KMS-11 (cell line): ENCODE measurements around the gene ERVV-1.
"Not testable (repeated sequence)": the region's sequence is repeated elsewhere in the genome, so short reads cannot be mapped to it uniquely, and the experiment has no call there.

Source experiments
- H2AFZ ChIP-seq: fragments of 200-600 bp; sonication (generic); 2 replicates; pipeline ENCODE4 v1.6.1; 2016; ENCODE audit warnings: antibody characterized with exemption, mixed run types, low read depth
- H3K27ac ChIP-seq: fragments of 200-600 bp; sonication (generic); 2 replicates; pipeline ENCODE4 v1.6.1; 2016; ENCODE audit warnings: mild to moderate bottlenecking, mixed run types
- H3K27me3 ChIP-seq: fragments of 200-600 bp; sonication (generic); 2 replicates; pipeline ENCODE4 v1.6.1; 2017; ENCODE audit warnings: mild to moderate bottlenecking, low read depth, mixed run types, moderate library complexity; ENCODE audit not compliant: insufficient read depth
- H3K36me3 ChIP-seq: fragments of 200-600 bp; sonication (generic); 2 replicates; pipeline ENCODE4 v1.6.1; 2017; ENCODE audit warnings: mild to moderate bottlenecking, mixed run types; ENCODE audit not compliant: insufficient read depth
- H3K4me1 ChIP-seq: fragments of 200-600 bp; sonication (generic); 2 replicates; pipeline ENCODE4 v1.6.1; 2016; ENCODE audit warnings: mild to moderate bottlenecking, low read depth, mixed run types; ENCODE audit not compliant: poor library complexity, severe bottlenecking
- H3K4me2 ChIP-seq: fragments of 200-600 bp; sonication (generic); 2 replicates; pipeline ENCODE4 v1.7.0; 2016; ENCODE audit warnings: mild to moderate bottlenecking, mixed run types
- H3K4me3 ChIP-seq: fragments of 200-600 bp; sonication (generic); IDR thresholded peaks from 2 replicates; pipeline ENCODE4 v1.6.1; 2017; ENCODE audit warnings: low read depth, low read length, mixed read lengths; ENCODE audit not compliant: insufficient read depth
- H3K79me2 ChIP-seq: fragments of 200-600 bp; sonication (generic); 2 replicates; pipeline ENCODE4 v1.6.1; 2016; ENCODE audit warnings: low read depth, mixed run types; ENCODE audit not compliant: insufficient read depth
- H3K9ac ChIP-seq: fragments of 200-600 bp; sonication (generic); 2 replicates; pipeline ENCODE4 v1.6.1; 2016; ENCODE audit warnings: mild to moderate bottlenecking, mixed run types
- H4K20me1 ChIP-seq: fragments of 200-600 bp; sonication (generic); 2 replicates; pipeline ENCODE4 v1.6.1; 2016; ENCODE audit warnings: mild to moderate bottlenecking, mixed run types; ENCODE audit not compliant: insufficient read depth
- TF ChIP-seq, protein P1 (sequence below): fragments of 200-600 bp; sonication (generic); conservative IDR thresholded peaks from 2 replicates; pipeline ENCODE4 v1.6.1; 2017; ENCODE audit warnings: low read depth, mild to moderate bottlenecking, antibody characterized with exemption, low read length, moderate library complexity, mixed read lengths

Gene ERVV-1, protein sequence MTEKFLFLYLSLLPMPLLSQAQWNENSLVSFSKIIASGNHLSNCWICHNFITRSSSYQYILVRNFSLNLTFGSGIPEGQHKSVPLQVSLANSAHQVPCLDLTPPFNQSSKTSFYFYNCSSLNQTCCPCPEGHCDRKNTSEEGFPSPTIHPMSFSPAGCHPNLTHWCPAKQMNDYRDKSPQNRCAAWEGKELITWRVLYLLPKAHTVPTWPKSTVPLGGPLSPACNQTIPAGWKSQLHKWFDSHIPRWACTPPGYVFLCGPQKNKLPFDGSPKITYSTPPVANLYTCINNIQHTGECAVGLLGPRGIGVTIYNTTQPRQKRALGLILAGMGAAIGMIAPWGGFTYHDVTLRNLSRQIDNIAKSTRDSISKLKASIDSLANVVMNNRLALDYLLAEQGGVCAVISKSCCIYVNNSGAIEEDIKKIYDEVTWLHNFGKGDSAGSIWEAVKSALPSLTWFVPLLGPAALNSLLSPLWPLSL

DNA sequence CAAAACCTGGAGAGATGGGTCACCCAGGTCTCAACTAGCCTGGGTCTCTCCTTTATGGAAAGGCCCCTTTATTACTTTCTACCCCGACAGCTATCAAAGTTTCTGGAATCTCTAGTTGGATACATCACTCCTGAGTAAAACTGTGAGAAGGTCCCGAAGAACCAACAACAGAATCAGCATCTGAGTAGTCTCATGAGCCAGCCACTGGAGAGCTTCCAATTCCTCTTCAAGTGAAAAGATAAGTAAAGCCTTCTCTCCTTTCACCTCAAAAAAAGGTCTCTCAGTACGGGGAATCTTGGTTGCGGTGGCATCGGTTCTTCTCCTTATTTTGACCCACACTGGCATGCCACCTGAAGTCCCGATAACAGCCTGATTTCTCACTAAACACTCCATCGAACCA lies at the start of gene ERVV-1:
Gene ERVV-1 (plus strand): TSS at position 301 of the 400 bp plus-strand sequence. CDS start 170 bp downstream, outside the sequence.
- Histone ChIP-seq H3K27me3 (no peaks in the 10 kb centered on the region), H3K4me1 (no peaks in the 10 kb centered on the region), H4K20me1 (no peaks in the 10 kb centered on the region), H3K36me3 (no peaks in the 10 kb centered on the region), H3K4me2 (no peak within 1 kb of the TSS), H2AFZ (no peak within 1 kb of the TSS), H3K9ac (no peak within 1 kb of the TSS), H3K27ac (no peak within 1 kb of the TSS), H3K79me2 (no peaks in the 10 kb centered on the region), H3K4me3 (no peak within 1 kb of the TSS)
- TF ChIP-seq, protein P1, sequence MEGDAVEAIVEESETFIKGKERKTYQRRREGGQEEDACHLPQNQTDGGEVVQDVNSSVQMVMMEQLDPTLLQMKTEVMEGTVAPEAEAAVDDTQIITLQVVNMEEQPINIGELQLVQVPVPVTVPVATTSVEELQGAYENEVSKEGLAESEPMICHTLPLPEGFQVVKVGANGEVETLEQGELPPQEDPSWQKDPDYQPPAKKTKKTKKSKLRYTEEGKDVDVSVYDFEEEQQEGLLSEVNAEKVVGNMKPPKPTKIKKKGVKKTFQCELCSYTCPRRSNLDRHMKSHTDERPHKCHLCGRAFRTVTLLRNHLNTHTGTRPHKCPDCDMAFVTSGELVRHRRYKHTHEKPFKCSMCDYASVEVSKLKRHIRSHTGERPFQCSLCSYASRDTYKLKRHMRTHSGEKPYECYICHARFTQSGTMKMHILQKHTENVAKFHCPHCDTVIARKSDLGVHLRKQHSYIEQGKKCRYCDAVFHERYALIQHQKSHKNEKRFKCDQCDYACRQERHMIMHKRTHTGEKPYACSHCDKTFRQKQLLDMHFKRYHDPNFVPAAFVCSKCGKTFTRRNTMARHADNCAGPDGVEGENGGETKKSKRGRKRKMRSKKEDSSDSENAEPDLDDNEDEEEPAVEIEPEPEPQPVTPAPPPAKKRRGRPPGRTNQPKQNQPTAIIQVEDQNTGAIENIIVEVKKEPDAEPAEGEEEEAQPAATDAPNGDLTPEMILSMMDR: no peak

DNA sequence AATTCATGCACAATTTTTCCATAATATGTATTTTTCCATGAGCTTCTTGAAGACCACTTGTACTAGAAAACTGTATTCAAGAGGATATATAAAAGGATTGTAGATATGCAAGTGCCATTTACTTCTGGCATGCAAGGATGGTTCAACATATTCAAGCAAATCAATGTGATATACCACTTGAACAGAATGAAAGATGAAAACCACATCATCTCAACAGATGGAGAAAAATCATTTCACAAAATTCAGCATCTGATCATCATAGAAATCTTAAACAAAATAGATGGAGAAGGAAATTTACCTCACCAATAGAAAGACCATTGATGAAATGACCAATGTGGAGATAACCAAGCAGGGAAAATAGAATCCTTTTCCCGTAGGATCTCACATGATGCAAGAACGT lies 45.9 kb upstream of the ERVV-1 start:
- H4K20me1 ChIP-seq: no peaks in the 10 kb centered on the region
- no peaks in the 10 kb centered on the region for H3K36me3 ChIP-seq
- no peak overlapping the region for H3K4me2 ChIP-seq
- no peaks in the 10 kb centered on the region for H3K79me2 ChIP-seq
- TF ChIP-seq, protein P1: no peak
- H3K27ac ChIP-seq: no peak overlapping the region
- no peaks in the 10 kb centered on the region for H3K27me3 ChIP-seq
- no peak overlapping the region for H3K9ac ChIP-seq
- no peaks in the 10 kb centered on the region for H3K4me1 ChIP-seq
- H2AFZ ChIP-seq: no peak overlapping the region
- no peak overlapping the region for H3K4me3 ChIP-seq

DNA sequence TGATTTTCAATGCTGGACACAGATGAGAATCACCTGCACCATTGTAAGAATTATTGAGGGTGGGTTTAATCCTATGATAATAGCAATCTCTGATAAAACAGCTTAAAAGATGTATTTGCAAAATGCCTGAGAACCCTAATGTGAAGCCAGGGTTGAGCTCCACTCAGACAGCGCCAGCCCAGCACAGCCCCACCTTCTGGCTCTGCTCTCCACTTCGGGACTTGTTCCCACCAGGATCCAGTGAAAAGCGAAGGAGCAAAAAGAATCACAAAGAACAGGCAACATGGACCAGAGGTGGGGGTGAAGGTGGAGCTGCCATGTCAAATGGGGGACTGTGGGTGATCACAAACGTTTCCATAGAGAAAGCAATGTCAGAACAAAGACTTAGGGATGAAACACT lies 32.4 kb upstream of the ERVV-1 start:
- no peak overlapping the region for H3K4me2 ChIP-seq
- no peaks in the 10 kb centered on the region for H3K27me3 ChIP-seq
- no peak overlapping the region for H3K9ac ChIP-seq
- no peaks in the 10 kb centered on the region for H3K79me2 ChIP-seq
- no peaks in the 10 kb centered on the region for H4K20me1 ChIP-seq
- H2AFZ ChIP-seq: no peak overlapping the region
- TF ChIP-seq, protein P1: no peak
- H3K4me1 ChIP-seq: no peaks in the 10 kb centered on the region
- H3K4me3 ChIP-seq: no peak overlapping the region
- H3K27ac ChIP-seq: no peak overlapping the region
- no peaks in the 10 kb centered on the region for H3K36me3 ChIP-seq

DNA sequence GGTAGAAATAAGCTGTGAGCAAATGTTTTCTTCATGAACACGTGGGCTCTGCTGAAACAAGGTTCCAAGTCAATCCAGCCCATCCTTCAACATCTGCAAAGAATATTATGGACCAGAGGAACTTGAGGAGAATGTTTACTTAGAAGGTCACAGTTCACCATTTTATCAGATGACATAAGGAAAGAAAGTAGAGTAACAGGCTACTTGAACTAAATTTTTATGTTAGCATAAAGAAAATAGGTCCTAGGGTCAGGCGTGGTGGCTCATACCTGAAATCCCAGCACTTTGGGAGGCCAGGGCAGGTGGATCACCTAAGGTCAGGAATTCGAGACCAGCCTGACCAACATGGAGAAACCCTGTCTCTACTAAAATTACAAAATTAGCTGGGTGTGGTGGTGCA lies 30.6 kb upstream of the ERVV-1 start:
- H3K4me2 ChIP-seq, H4K20me1 ChIP-seq, H3K27ac ChIP-seq, H3K79me2 ChIP-seq, H3K9ac ChIP-seq, H3K4me1 ChIP-seq, H3K27me3 ChIP-seq, H3K36me3 ChIP-seq, H3K4me3 ChIP-seq, H2AFZ ChIP-seq: not testable (repeated sequence)

DNA sequence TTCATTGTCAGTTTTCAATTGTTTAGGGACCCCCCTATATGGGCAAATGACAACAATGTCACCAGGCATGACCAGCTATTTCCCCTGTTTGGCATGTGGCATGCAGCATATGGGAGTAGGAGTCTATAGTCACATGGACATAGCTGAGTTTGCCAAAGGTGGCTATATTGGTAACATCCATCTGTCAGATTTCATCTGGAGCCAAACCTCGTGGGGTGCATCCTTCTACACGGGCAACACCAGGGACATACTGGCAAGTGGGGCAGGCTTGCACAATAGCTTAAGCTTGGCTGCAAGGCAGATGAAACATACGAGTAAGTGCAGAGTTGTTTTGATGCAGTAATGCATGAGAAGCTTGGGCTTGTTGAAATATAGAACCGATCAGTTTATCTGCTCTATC lies 26.5 kb upstream of the ERVV-1 start:
- H3K27ac ChIP-seq: no peak overlapping the region
- no peaks in the 10 kb centered on the region for H3K4me1 ChIP-seq
- no peaks in the 10 kb centered on the region for H4K20me1 ChIP-seq
- no peak overlapping the region for H3K4me2 ChIP-seq
- no peaks in the 10 kb centered on the region for H3K79me2 ChIP-seq
- H3K36me3 ChIP-seq: no peaks in the 10 kb centered on the region
- no peak overlapping the region for H3K4me3 ChIP-seq
- TF ChIP-seq, protein P1: no peak
- no peaks in the 10 kb centered on the region for H3K27me3 ChIP-seq
- no peak overlapping the region for H3K9ac ChIP-seq
- no peak overlapping the region for H2AFZ ChIP-seq
